Neural cell (in vitro differentiated cells): ENCODE results near the gene COLQ. TPM values are rescaled to one million over a fixed set of nuclear protein-coding genes. Genes with fewer than 3 reads are reported as not detected.
"Not testable (repeated sequence)": the region's sequence is repeated elsewhere in the genome, so short reads cannot be mapped to it uniquely, and the experiment has no call there.

ENCODE experiments used
- H2AFZ ChIP-seq: fragments of 200-600, 300-800 bp; sonication (generic), shearing (Covaris generic); 2 replicates; pipeline ENCODE4 v1.6.0; 2014; ENCODE audit warnings: low read depth, mild to moderate bottlenecking, antibody characterized with exemption, low read length, moderate library complexity
- H3F3A ChIP-seq: fragments of 200-600 bp; shearing (Covaris generic); 2 replicates; pipeline ENCODE4 v1.6.1; 2016; ENCODE audit warnings: mild to moderate bottlenecking, moderate library complexity, mixed read lengths, antibody characterized with exemption, low read length; ENCODE audit not compliant: insufficient read depth, poor library complexity, severe bottlenecking
- H3K27ac ChIP-seq: fragments of 200-600, 300-800 bp; sonication (generic), shearing (Covaris generic); 2 replicates; pipeline ENCODE4 v1.5.1; 2014; ENCODE audit warnings: mild to moderate bottlenecking, low read length, moderate library complexity
- H3K27me3 ChIP-seq: fragments of 300-800, 200-600 bp; sonication (generic), shearing (Covaris generic); 2 replicates; pipeline ENCODE4 v1.6.0; 2014; ENCODE audit warnings: mild to moderate bottlenecking, low read depth, low read length, moderate library complexity; ENCODE audit not compliant: insufficient read depth
- H3K36me3 ChIP-seq: fragments of 300-800, 200-600 bp; sonication (generic), shearing (Covaris generic); 2 replicates; pipeline ENCODE4 v1.5.1; 2014; ENCODE audit warnings: mild to moderate bottlenecking, antibody characterized with exemption, low read length, moderate library complexity; ENCODE audit not compliant: insufficient read depth
- H3K4me2 ChIP-seq: fragments of 300-800, 200-600 bp; sonication (generic), shearing (Covaris generic); 2 replicates; pipeline ENCODE4 v1.6.0; 2014; ENCODE audit warnings: mild to moderate bottlenecking, low read length
- H3K4me3 ChIP-seq: fragments of 300-800, 200-600 bp; sonication (generic), shearing (Covaris generic); 2 replicates; pipeline ENCODE4 v1.5.1; 2014; ENCODE audit warnings: mild to moderate bottlenecking, low read length, moderate library complexity
- H3K79me2 ChIP-seq: fragments of 200-600 bp; shearing (Covaris generic); replicated peaks from 2 replicates; pipeline ENCODE4 v1.6.0; 2014; ENCODE audit warnings: mild to moderate bottlenecking, low read length, moderate library complexity; ENCODE audit not compliant: insufficient read depth
- H3K9ac ChIP-seq: fragments of 300-800, 200-600 bp; sonication (generic), shearing (Covaris generic); 2 replicates; pipeline ENCODE4 v1.6.1; 2016; ENCODE audit warnings: mild to moderate bottlenecking, low read length, mixed read lengths
- H3K9me2 ChIP-seq: fragments of 200-600 bp; shearing (Covaris generic); 2 replicates; pipeline ENCODE4 v1.6.1; 2016; ENCODE audit warnings: mild to moderate bottlenecking, low read length, mixed read lengths; ENCODE audit not compliant: insufficient read depth
- H3K9me3 ChIP-seq: fragments of 200-600, 300-800 bp; sonication (generic), shearing (Covaris generic); 2 replicates; pipeline ENCODE4 v1.6.1; 2016; ENCODE audit warnings: mild to moderate bottlenecking, mixed run types, low read length, moderate library complexity, mixed read lengths
- H4K20me1 ChIP-seq: fragments of 200-600 bp; shearing (Covaris generic); 2 replicates; pipeline ENCODE4 v1.6.1; 2016; ENCODE audit warnings: mild to moderate bottlenecking, mixed run types; ENCODE audit not compliant: insufficient read depth
- CTCF ChIP-seq: fragments of 450-650 bp; IDR thresholded peaks from 2 replicates; pipeline ENCODE4 v1.5.1; 2014; ENCODE audit warnings: antibody characterized with exemption, mild to moderate bottlenecking, moderate library complexity; ENCODE audit not compliant: poor library complexity, severe bottlenecking
- EP300 ChIP-seq: fragments of 450-650 bp; conservative IDR thresholded peaks from 2 replicates; pipeline ENCODE4 v1.6.1; 2014; ENCODE audit warnings: antibody characterized with exemption, mild to moderate bottlenecking, moderate library complexity; ENCODE audit not compliant: poor library complexity, severe bottlenecking
- EZH2 ChIP-seq: fragments of 200-600, 300-800 bp; shearing (Covaris generic), sonication (generic); IDR thresholded peaks from 2 replicates; pipeline ENCODE4 v1.6.1; 2014; ENCODE audit warnings: antibody characterized with exemption, low read length, borderline replicate concordance, mild to moderate bottlenecking; ENCODE audit not compliant: insufficient read depth, poor library complexity, severe bottlenecking
- MXI1 ChIP-seq: fragments of 450-650 bp; conservative IDR thresholded peaks from 2 replicates; pipeline ENCODE4 v1.6.1; 2014; ENCODE audit warnings: antibody characterized with exemption, mild to moderate bottlenecking; ENCODE audit not compliant: poor library complexity, severe bottlenecking
- POLR2AphosphoS5 ChIP-seq: IDR thresholded peaks from 2 replicates; pipeline ENCODE4 v1.6.1; 2012
- RAD21 ChIP-seq: fragments of 450-650 bp; conservative IDR thresholded peaks from 2 replicates; pipeline ENCODE4 v1.6.1; 2014; ENCODE audit warnings: antibody characterized with exemption, mild to moderate bottlenecking, moderate library complexity
- REST ChIP-seq: IDR thresholded peaks from 2 replicates; pipeline ENCODE4 v1.6.1; 2012; ENCODE audit warnings: borderline replicate concordance
- SMC3 ChIP-seq: fragments of 450-650 bp; conservative IDR thresholded peaks from 2 replicates; pipeline ENCODE4 v1.6.1; 2014; ENCODE audit warnings: antibody characterized with exemption, mild to moderate bottlenecking, moderate library complexity; ENCODE audit not compliant: poor library complexity
- TAF1 ChIP-seq: IDR thresholded peaks from 2 replicates; pipeline ENCODE4 v1.6.1; 2012; ENCODE audit warnings: low read depth
- polyA plus RNA-seq: library from polyadenylated mRNA; depleted of rRNA; stranded (reverse); fragments of >200 nt; gene quantifications from 2 replicates; pipeline ENCODE4 v1.2.3, GENCODE V29; 2014

COLQ gene
- polyA plus RNA-seq, 1 donor from 2014 or later: 9.5 TPM

GRCh38 chr3:15458212-15458780, 63.2 kb downstream of the COLQ start:
- H2AFZ ChIP-seq: no peak overlapping the region
- no peaks in the 10 kb centered on the region for H3F3A ChIP-seq
- no peak overlapping the region for H3K4me2 ChIP-seq
- H4K20me1 ChIP-seq: no peaks in the 10 kb centered on the region
- H3K9me3 ChIP-seq: no peaks in the 10 kb centered on the region
- H3K27me3 ChIP-seq: no peaks in the 10 kb centered on the region
- H3K9me2 ChIP-seq: no peaks in the 10 kb centered on the region
- no peaks in the 10 kb centered on the region for H3K36me3 ChIP-seq
- no peak overlapping the region for H3K4me3 ChIP-seq
- H3K79me2 ChIP-seq: no peaks in the 10 kb centered on the region
- H3K9ac ChIP-seq: no peak overlapping the region
- TF ChIP-seq TAF1: no peak
- no peak for TF ChIP-seq RAD21
- TF ChIP-seq CTCF: no peak
- no peak for TF ChIP-seq POLR2AphosphoS5
- no peak for TF ChIP-seq SMC3
- TF ChIP-seq MXI1: no peak
- TF ChIP-seq EP300: no peak
- TF ChIP-seq EZH2: no peak
- no peak for TF ChIP-seq REST
- no peak overlapping the region for H3K27ac ChIP-seq

GRCh38 chr3:15456915-15457314, 64.6 kb downstream of the COLQ start:
- not testable (repeated sequence) for H3F3A ChIP-seq, H3K27ac ChIP-seq, H3K36me3 ChIP-seq, H3K27me3 ChIP-seq, H3K9me2 ChIP-seq, H3K9ac ChIP-seq, H4K20me1 ChIP-seq, H3K4me3 ChIP-seq, H3K4me2 ChIP-seq, H2AFZ ChIP-seq, H3K79me2 ChIP-seq, H3K9me3 ChIP-seq

- Histone ChIP-seq H3K9me3 (no peaks in the 10 kb centered on the region), H2AFZ (no peak overlapping the region), H4K20me1 (no peaks in the 10 kb centered on the region), H3K79me2 (no peaks in the 10 kb centered on the region), H3K27me3 (no peaks in the 10 kb centered on the region), H3K9me2 (no peaks in the 10 kb centered on the region), H3K36me3 (no peaks in the 10 kb centered on the region), H3K4me2 (no peak overlapping the region), H3K4me3 (no peak overlapping the region), H3K9ac (no peak overlapping the region), H3F3A (no peaks in the 10 kb centered on the region), H3K27ac (no peak overlapping the region)
- no peak for TF ChIP-seq EP300
- no peak for TF ChIP-seq REST
- TF ChIP-seq EZH2: no peak
- no peak for TF ChIP-seq TAF1
- TF ChIP-seq CTCF: no peak
- TF ChIP-seq MXI1: no peak
- TF ChIP-seq RAD21: no peak
- no peak for TF ChIP-seq SMC3
- TF ChIP-seq POLR2AphosphoS5: no peak
These were observed 65.2 kb downstream of the COLQ start for GRCh38 chr3:15456321-15456720.
